HG02610 (cell line): ENCODE measurements around the gene PRKAR1B.

Experiments
- ATAC-seq: cut with Tn5 transposase; IDR thresholded peaks from one replicate; pipeline ENCODE4 v1.9.1; 2021; ENCODE audit warnings: mild to moderate bottlenecking, moderate library complexity; ENCODE audit not compliant: unreplicated experiment

PRKAR1B gene

GRCh38 chr7:698515-699475 lies 28.3 kb downstream of the PRKAR1B start:
- ATAC-seq, result no peak

- no peak for ATAC-seq
Measured at GRCh38 chr7:696812-697551, 30.1 kb downstream of the PRKAR1B start.

GRCh38 chr7:696426-696811 lies 30.7 kb downstream of the PRKAR1B start:
- no peak for ATAC-seq

GRCh38 chr7:693280-693679 lies 33.8 kb downstream of the PRKAR1B start:
- no peak for ATAC-seq

- no peak for ATAC-seq
Measured at GRCh38 chr7:691361-692045, 35.6 kb downstream of the PRKAR1B start.

- ATAC-seq, result no peak
Measured at GRCh38 chr7:690478-691360, 36.4 kb downstream of the PRKAR1B start.

GRCh38 chr7:685540-685939 lies 41.5 kb downstream of the PRKAR1B start:
- no peak for ATAC-seq

GRCh38 chr7:684416-684815 lies 42.7 kb downstream of the PRKAR1B start:
- ATAC-seq, result no peak

- no peak for ATAC-seq
Measured at GRCh38 chr7:683526-684205, 43.4 kb downstream of the PRKAR1B start.

GRCh38 chr7:682810-683209 lies 44.3 kb downstream of the PRKAR1B start:
- no peak for ATAC-seq

GRCh38 chr7:681551-682307 lies 45.4 kb downstream of the PRKAR1B start:
- no peak for ATAC-seq

- no peak for ATAC-seq
Measured at GRCh38 chr7:680411-681127, 46.5 kb downstream of the PRKAR1B start.

- ATAC-seq, result no peak
Measured at GRCh38 chr7:676972-677385, 50.1 kb downstream of the PRKAR1B start.

GRCh38 chr7:676246-676971 lies 50.7 kb downstream of the PRKAR1B start:
- no peak for ATAC-seq

- ATAC-seq, result no peak
Measured at GRCh38 chr7:674454-675410, 52.3 kb downstream of the PRKAR1B start.

GRCh38 chr7:673681-674453 lies 53.2 kb downstream of the PRKAR1B start:
- no peak for ATAC-seq
